ENCODE data around the gene EFTUD2.

GRCh38 chr17:44842748-44843147 lies 56.5 kb downstream of the EFTUD2 start:
- TF ChIP-seq CTCF (IDR thresholded peaks at IDR 0.05) (no peak), POLR2A (IDR thresholded peaks at IDR 0.05) (no peak), POLR2AphosphoS5 (IDR thresholded peaks at IDR 0.05) (no peak), EP300 (IDR thresholded peaks at IDR 0.05) (no peak)

Data from stomach (tissue), 4 donors.